GM21825 (cell line): Measurements from ENCODE around the gene KRT72.
"Not testable (repeated sequence)": the region's sequence is repeated elsewhere in the genome, so short reads cannot be mapped to it uniquely, and the experiment has no call there.

Source experiments
- ATAC-seq: cut with Tn5 transposase; IDR thresholded peaks from one replicate; pipeline ENCODE4 v1.9.1; 2021; ENCODE audit warnings: mild to moderate bottlenecking, moderate library complexity; ENCODE audit not compliant: unreplicated experiment

KRT72 gene

GRCh38 chr12:52608826-52609630 lies 7.8 kb upstream of the KRT72 start:
- ATAC-seq = no peak

GRCh38 chr12:52608161-52608560 lies 6.9 kb upstream of the KRT72 start:
- no peak for ATAC-seq

- ATAC-seq = no peak
Measured at GRCh38 chr12:52607314-52607713, 6.1 kb upstream of the KRT72 start.

- no peak for ATAC-seq
Measured at GRCh38 chr12:52606581-52607218, 5.4 kb upstream of the KRT72 start.

GRCh38 chr12:52606096-52606495 lies 4.8 kb upstream of the KRT72 start:
- no peak for ATAC-seq

GRCh38 chr12:52605542-52605941 lies 4.3 kb upstream of the KRT72 start:
- ATAC-seq = no peak

- ATAC-seq = no peak
Measured at GRCh38 chr12:52604859-52605258, 3.6 kb upstream of the KRT72 start.

- no peak for ATAC-seq
Measured at GRCh38 chr12:52603314-52603713, 2.1 kb upstream of the KRT72 start.

- ATAC-seq = no peak
Measured at GRCh38 chr12:52602552-52602951, 1.3 kb upstream of the KRT72 start.

- no peak for ATAC-seq
Measured at GRCh38 chr12:52601671-52602070, 408 bp upstream of the KRT72 start.

- ATAC-seq = no peak
Measured at GRCh38 chr12:52600475-52600874, 788 bp downstream of the KRT72 start.

GRCh38 chr12:52600071-52600470 lies 1.2 kb downstream of the KRT72 start:
- ATAC-seq = no peak

GRCh38 chr12:52598966-52599365 lies 2.3 kb downstream of the KRT72 start:
- no peak for ATAC-seq

- ATAC-seq = not testable (repeated sequence)
Measured at GRCh38 chr12:52594237-52594636, 7.0 kb downstream of the KRT72 start.

GRCh38 chr12:52591521-52591920 lies 9.7 kb downstream of the KRT72 start:
- ATAC-seq = no peak

- ATAC-seq = no peak
Measured at GRCh38 chr12:52590021-52590420, 11.2 kb downstream of the KRT72 start.

GRCh38 chr12:52587563-52587962 lies 13.7 kb downstream of the KRT72 start:
- no peak for ATAC-seq

- no peak for ATAC-seq
Measured at GRCh38 chr12:52585946-52586345, 15.3 kb downstream of the KRT72 start.

GRCh38 chr12:52585066-52585465 lies 16.2 kb downstream of the KRT72 start:
- no peak for ATAC-seq

GRCh38 chr12:52584156-52584682 lies 17.0 kb downstream of the KRT72 start:
- ATAC-seq = no peak

GRCh38 chr12:52582971-52583456 lies 18.2 kb downstream of the KRT72 start:
- ATAC-seq = no peak

GRCh38 chr12:52582486-52582885 lies 18.8 kb downstream of the KRT72 start:
- no peak for ATAC-seq
